Measurements from ENCODE around the gene LRPPRC. TPM values are rescaled to one million over a fixed set of nuclear protein-coding genes. Genes with fewer than 3 reads are reported as not detected.

Gene LRPPRC
- total RNA-seq, result 69.9 and 89.5 TPM in 2 replicates

DNA sequence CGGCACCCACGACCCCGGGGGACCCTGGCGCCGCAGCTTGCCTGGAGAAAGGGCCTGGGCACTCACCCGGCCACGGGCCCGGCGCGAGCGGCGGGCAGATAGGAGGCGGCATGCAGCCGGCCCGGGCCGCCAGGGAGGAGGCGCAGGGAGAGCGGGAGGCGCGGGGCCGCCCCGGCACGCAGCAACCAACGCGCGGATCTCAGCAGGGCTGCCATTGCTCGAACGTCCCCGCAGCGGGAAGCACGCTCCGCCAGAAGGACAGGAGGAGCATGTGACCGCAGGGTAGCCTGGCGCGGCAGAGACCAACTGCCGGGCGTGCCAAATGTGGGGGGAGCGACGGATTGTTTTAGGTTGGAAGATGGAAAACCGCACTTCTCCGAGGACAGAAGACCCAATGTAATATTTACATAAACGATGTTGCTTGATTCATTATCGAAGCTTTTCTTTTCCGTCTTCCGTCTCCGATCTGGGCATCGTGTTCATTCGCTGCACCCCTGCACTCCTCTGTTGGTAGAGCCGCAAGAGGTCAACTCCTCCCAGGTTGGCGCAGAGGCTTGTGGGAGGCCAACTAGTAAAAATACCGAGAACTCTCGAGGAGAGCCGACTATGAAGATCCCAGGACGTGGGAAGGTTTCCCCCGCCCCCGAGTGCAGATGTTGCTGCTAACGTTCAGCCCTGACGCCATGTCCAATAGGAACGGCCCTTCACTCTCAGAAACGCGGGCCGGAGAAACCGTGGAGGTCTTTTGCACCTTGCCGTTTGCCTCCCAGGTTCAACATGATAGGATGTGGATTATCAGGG, at the start of gene LRPPRC:
LRPPRC (minus strand) TSS at position 257 of the 801 bp plus-strand sequence; CDS start at position 215, 42 bp downstream.

DNA sequence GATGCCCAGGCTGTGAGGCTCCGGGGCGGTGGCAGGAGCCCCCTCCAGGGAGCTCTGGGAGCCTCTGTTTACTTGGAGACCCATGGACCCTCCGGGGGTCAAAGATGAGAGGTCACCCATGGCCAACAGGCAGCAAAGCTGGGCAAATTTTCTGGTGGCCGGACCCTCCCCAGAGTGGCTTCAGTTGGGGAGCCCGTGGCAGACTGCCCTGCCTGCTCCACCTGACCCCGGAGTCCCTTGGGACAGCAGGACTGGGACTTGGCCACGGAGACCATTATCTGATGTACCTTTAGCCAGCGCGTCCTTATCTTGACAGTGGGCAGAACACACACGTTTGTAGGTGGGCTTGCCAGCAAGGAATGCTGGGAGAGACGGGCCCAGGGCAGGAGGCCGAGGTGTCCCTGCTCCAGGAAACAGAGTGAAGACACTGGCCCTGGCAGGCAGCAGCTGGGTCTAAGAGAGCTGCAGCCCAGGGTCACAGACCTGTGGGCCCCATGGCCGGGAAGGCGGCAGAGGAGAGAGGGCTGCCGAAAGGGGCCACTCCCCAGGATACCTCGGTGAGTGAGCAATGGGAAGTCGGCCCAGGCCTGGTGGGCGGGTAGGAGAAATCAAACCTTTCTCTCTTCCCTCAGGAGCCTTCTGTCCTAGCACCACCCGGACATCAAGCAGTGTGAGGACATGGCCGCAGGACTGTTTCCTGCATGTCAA, 157.1 kb downstream of the LRPPRC start, which contains the start of the genes ABCG5 and ABCG8:
ABCG5 (minus strand) TSS at position 280 of the 708 bp plus-strand sequence; CDS start at position 120, 160 bp downstream.
ABCG8 (plus strand) TSS at position 412 of the 708 bp plus-strand sequence; CDS start at position 495, 83 bp downstream.

Small RNA genes lying within 50 kb of the gene (small RNA-seq; reads per million reads assigned to genes)
- gene RN7SL455P, result not detected
- not detected for gene RNU6-1048P

Other genes starting within 250 kb of the LRPPRC start
- 10.6 and 14.4 TPM in 2 replicates for gene DYNC2LI1, start 221.9 kb downstream of the LRPPRC start, total RNA-seq
- gene ABCG5, start 157.2 kb downstream of the LRPPRC start, total RNA-seq, result not detected in 2 replicates
- not detected in 2 replicates for gene ABCG8, start 157.0 kb downstream of the LRPPRC start, total RNA-seq
- 12.4 and 21.7 TPM in 2 replicates for gene PPM1B, start 172.9 kb upstream of the LRPPRC start, total RNA-seq

Data from vein endothelial cell (primary cell).